GM18951 (cell line): ENCODE results near the gene PHLDB3.

Source experiments
- POLR2A ChIP-seq: IDR thresholded peaks from 4 replicates; pipeline ENCODE4 v1.6.1; 2011; ENCODE audit warnings: mild to moderate bottlenecking; ENCODE audit not compliant: insufficient read length, insufficient read depth; ENCODE audit errors: extremely low read depth
- in situ Hi-C: fragments of 300-500 bp; cut with MboI; formaldehyde crosslinking; loops from one replicate; pipeline ENCODE4 v1.12.0; 2022; ENCODE audit warnings: low sequenced_read_pairs, mixed read lengths, inconsistent platforms; ENCODE audit not compliant: unreplicated experiment

The PHLDB3 gene

GRCh38 chr19:43433358-43433673 is 71.2 kb downstream of the PHLDB3 start:
- TF ChIP-seq POLR2A: no peak
- in situ Hi-C loops: no loop called here

GRCh38 chr19:43430976-43431375 is 73.6 kb downstream of the PHLDB3 start:
- TF ChIP-seq POLR2A: no peak
- in situ Hi-C loops: no loop called here

- in situ Hi-C loops: no loop called here
- no peak for TF ChIP-seq POLR2A
These were observed 74.3 kb downstream of the PHLDB3 start for GRCh38 chr19:43430142-43430710.

GRCh38 chr19:43429395-43429794 is 75.2 kb downstream of the PHLDB3 start:
- no peak for TF ChIP-seq POLR2A
- in situ Hi-C loops: no loop called here

GRCh38 chr19:43425567-43426392 is 78.8 kb downstream of the PHLDB3 start:
- in situ Hi-C loops: no loop called here
- TF ChIP-seq POLR2A: no peak
